PFSK-1 (cell line): ENCODE measurements around the gene CYP27C1.

Source experiments
- POLR2AphosphoS5 ChIP-seq: IDR thresholded peaks from 2 replicates; pipeline ENCODE4 v1.6.1; 2012; ENCODE audit warnings: low read depth, mild to moderate bottlenecking, control low read depth, low read length, moderate library complexity
- REST ChIP-seq, 2 experiments: IDR thresholded peaks; 2 replicates each; pipeline versions ENCODE4 v1.6.1 to v1.8.0; 2011 to 2012; ENCODE audit warnings: low read depth in 2 of 2, low read length in 2 of 2, control low read depth in 1 of 2, inconsistent platforms in 1 of 2, mild to moderate bottlenecking in 1 of 2, moderate library complexity in 1 of 2; ENCODE audit not compliant: insufficient read depth in 1 of 2
- SIN3A ChIP-seq: IDR thresholded peaks from 2 replicates; pipeline ENCODE4 v1.6.1; 2012; ENCODE audit warnings: mild to moderate bottlenecking, low read length, moderate library complexity, borderline replicate concordance; ENCODE audit not compliant: insufficient read depth

GRCh38 chr2:127164761-127165538 is 55.1 kb downstream of the CYP27C1 start:
- no peak for TF ChIP-seq SIN3A
- TF ChIP-seq REST (IDR thresholded peaks at IDR 0.05; ENCODE audit: insufficient read depth in 1 of 2, low read depth in 2 of 2, low read length in 2 of 2), result no peak
- no peak for TF ChIP-seq POLR2AphosphoS5
